Esophagus muscularis mucosa (tissue), 3 donors: ENCODE results near the gene PCDH12.

Experiments
- POLR2A ChIP-seq: fragments of 450-650 bp; IDR thresholded peaks from one replicate; pipeline ENCODE4 v1.6.1; 2017; ENCODE audit warnings: antibody characterized with exemption, moderate library complexity, mild to moderate bottlenecking, low read depth
- TF ChIP-seq, protein P1 (sequence below), 3 experiments: fragments of 200-600 bp in 2 of 3; fragments of 450-650 bp in 1 of 3; sonication (generic) in 2 of 3; IDR thresholded peaks; one replicate each; pipeline ENCODE4 v1.5.1; 2017 to 2019; ENCODE audit warnings: antibody characterized with exemption in 3 of 3, mild to moderate bottlenecking in 2 of 3, moderate library complexity in 1 of 3

DNA sequence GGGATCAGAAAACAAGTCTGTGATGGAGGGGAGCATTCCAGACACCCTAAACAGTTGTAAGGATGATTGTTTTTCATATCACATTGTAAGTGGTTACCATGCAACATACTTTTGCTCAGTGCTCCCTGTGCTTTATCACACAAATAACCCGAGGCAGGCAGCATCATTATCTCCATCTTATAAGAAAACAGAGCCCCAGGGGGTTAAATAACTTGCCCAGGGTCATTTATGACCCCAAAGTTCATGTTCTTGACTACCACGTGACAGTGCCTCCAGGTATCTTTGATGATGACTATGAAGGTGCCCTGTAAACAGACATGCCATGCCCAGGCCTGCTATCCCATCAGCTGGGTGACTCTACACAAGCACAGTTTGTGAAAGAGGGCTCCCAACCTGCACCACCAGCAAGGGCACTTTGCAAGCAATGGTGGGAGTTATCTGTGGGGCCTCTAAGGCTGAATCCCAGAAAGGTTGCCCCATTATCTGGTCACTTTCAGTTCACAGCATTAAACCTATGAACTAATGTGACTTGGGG, 45.3 kb upstream of the PCDH12 start:
- TF ChIP-seq, protein P1, sequence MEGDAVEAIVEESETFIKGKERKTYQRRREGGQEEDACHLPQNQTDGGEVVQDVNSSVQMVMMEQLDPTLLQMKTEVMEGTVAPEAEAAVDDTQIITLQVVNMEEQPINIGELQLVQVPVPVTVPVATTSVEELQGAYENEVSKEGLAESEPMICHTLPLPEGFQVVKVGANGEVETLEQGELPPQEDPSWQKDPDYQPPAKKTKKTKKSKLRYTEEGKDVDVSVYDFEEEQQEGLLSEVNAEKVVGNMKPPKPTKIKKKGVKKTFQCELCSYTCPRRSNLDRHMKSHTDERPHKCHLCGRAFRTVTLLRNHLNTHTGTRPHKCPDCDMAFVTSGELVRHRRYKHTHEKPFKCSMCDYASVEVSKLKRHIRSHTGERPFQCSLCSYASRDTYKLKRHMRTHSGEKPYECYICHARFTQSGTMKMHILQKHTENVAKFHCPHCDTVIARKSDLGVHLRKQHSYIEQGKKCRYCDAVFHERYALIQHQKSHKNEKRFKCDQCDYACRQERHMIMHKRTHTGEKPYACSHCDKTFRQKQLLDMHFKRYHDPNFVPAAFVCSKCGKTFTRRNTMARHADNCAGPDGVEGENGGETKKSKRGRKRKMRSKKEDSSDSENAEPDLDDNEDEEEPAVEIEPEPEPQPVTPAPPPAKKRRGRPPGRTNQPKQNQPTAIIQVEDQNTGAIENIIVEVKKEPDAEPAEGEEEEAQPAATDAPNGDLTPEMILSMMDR (IDR thresholded peaks at IDR 0.05), result no peak
- no peak for TF ChIP-seq POLR2A
